ENCODE results near the gene ERICH4. TPM values are rescaled to one million over a fixed set of nuclear protein-coding genes. Genes with fewer than 3 reads are reported as not detected.

The ERICH4 gene
- total and polyA plus RNA-seq, 9 of the 15 experiments (the other 6 are each of a cell fraction or from before 2014, with no cell fraction given), result not detected

DNA sequence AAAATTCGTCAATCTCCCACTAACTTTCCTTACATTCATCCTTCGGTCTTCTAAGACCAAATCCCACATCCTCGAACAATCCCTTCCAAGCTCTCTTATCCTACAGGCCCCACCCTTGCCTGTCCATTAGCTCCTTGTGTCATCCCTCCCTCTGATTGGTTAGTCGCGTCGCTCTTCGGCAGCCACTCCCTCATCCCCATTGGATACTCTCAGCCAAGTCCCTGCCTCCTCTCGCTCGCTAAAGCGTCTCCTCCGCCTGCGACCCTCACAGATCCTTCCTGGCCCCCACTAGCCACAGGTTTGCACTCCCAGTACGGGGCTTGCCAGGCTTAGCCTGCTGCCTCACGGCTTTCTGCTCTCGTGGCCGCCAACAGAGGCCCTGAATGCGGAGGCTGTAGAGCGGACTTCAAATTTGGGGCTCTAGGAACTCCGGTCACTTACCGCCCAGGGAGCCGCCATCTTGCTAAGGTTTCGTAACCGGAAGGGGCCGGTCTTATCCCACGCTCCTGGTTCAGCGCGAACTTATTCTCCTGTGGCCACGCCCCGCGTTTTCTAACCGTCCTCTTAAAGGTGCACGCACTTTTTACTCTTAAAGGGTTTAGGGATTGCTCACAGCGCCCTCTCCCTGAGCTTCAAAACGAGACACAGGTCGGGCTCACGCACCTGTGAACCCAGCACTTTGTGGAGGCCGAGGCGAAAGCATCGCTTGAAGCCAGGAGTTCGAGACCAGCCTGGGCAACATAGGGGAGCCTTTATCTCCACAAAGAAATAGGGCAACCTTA lies 3.3 kb upstream of the ERICH4 start, which contains the start of gene DMAC2 (continued):
- peak; percentile 89; the same call in 1 of the 2 replicates for TF ChIP-seq POLR2H (tag; IDR thresholded peaks at IDR 0.05; ENCODE audit: low read depth)
- peak; percentile 59 for TF ChIP-seq ZFX (CRISPR knock-in tag; IDR thresholded peaks at IDR 0.05)
- peak in 1 of 2 experiments; percentile 67; a peak in 1 of 3 replicates for TF ChIP-seq CBX3 (IDR thresholded peaks at IDR 0.05; ENCODE audit: borderline replicate concordance in 1 of 2, low read length in 2 of 2)
- TF ChIP-seq ZBTB49 (CRISPR knock-in tag; IDR thresholded peaks at IDR 0.05; ENCODE audit: borderline replicate concordance), result no peak
- TF ChIP-seq ZNF23 (CRISPR knock-in tag; IDR thresholded peaks at IDR 0.05), result no peak
- peak; percentile 40; the same call in 1 of the 2 replicates for TF ChIP-seq ZEB2 (IDR thresholded peaks at IDR 0.05)
- TF ChIP-seq MTA1 (IDR thresholded peaks at IDR 0.05; ENCODE audit: borderline replicate concordance), result peak; percentile 15; the same call in 1 of the 2 replicates
- TF ChIP-seq RBM34 (IDR thresholded peaks at IDR 0.05; ENCODE audit: borderline replicate concordance, insufficient read depth, low read length), result no peak
- TF ChIP-seq ZNF551 (CRISPR knock-in tag; IDR thresholded peaks at IDR 0.05), result no peak
- no peak for TF ChIP-seq SFPQ (IDR thresholded peaks at IDR 0.05; ENCODE audit: low read depth, low read length)
- no peak for TF ChIP-seq ZNF436 (CRISPR knock-in tag; IDR thresholded peaks at IDR 0.05)
- TF ChIP-seq BRF2 (IDR thresholded peaks at IDR 0.05; ENCODE audit: borderline replicate concordance, insufficient read depth, insufficient read length), result no peak
- TF ChIP-seq, protein P1, sequence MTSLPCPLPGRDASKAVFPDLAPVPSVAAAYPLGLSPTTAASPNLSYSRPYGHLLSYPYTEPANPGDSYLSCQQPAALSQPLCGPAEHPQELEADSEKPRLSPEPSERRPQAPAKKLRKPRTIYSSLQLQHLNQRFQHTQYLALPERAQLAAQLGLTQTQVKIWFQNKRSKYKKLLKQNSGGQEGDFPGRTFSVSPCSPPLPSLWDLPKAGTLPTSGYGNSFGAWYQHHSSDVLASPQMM (CRISPR knock-in tag; IDR thresholded peaks at IDR 0.05), result no peak
- TF ChIP-seq HNRNPUL1 (IDR thresholded peaks at IDR 0.05; ENCODE audit: low read length), result no peak
- TF ChIP-seq HIVEP1 (CRISPR knock-in tag; IDR thresholded peaks at IDR 0.05), result no peak
- no peak for TF ChIP-seq ZNF408 (CRISPR knock-in tag; IDR thresholded peaks at IDR 0.05; ENCODE audit: low read depth)
- TF ChIP-seq RAD21 (CRISPR knock-in tag; conservative IDR thresholded peaks at IDR 0.05 in 1 of 2, IDR thresholded peaks at IDR 0.05 in 1 of 2), result peak; percentile 37 to 57; a peak in 3 of 4 replicates
- no peak for TF ChIP-seq RBM25 (IDR thresholded peaks at IDR 0.05; ENCODE audit: low read depth, low read length, severe bottlenecking)
- no peak for TF ChIP-seq MTF1 (CRISPR knock-in tag; IDR thresholded peaks at IDR 0.05; ENCODE audit: borderline replicate concordance)
- no peak for TF ChIP-seq GATA2 (CRISPR knock-in tag; IDR thresholded peaks at IDR 0.05)
- no peak for TF ChIP-seq U2AF1 (optimal IDR thresholded peaks at IDR 0.05; ENCODE audit: low read depth, low read length)
- no peak; the same call in 1 of the 2 replicates for TF ChIP-seq STAT5A (IDR thresholded peaks at IDR 0.05; ENCODE audit: borderline replicate concordance, low read length)
